Stromal cell of bone marrow (primary cell): Measurements from ENCODE around the gene ENOX1.
A peak's percentile ranks its signal among the peaks of the same experiment; 100 is the strongest.

Source experiments
- DNase-seq: peaks from one replicate; pipeline ENCODE4 v3.0.0-alpha.2; 2012; ENCODE audit warnings: low read depth

Gene ENOX1

GRCh38 chr13:43245374-43245964, 541.3 kb downstream of the ENOX1 start:
- DNase-seq: peak; percentile 62

GRCh38 chr13:43244481-43244880, 542.3 kb downstream of the ENOX1 start:
- no peak for DNase-seq

- DNase-seq: no peak
Observed at GRCh38 chr13:43243711-43244110, 543.1 kb downstream of the ENOX1 start.

- DNase-seq: no peak
Observed at GRCh38 chr13:43242040-43242439, 544.7 kb downstream of the ENOX1 start.

GRCh38 chr13:43240278-43240677, 546.5 kb downstream of the ENOX1 start:
- no peak for DNase-seq

GRCh38 chr13:43239275-43239840, 547.4 kb downstream of the ENOX1 start:
- DNase-seq: no peak

GRCh38 chr13:43238341-43239083, 548.3 kb downstream of the ENOX1 start:
- DNase-seq: no peak

GRCh38 chr13:43237616-43238015, 549.2 kb downstream of the ENOX1 start:
- DNase-seq: no peak

GRCh38 chr13:43235028-43235427, 551.7 kb downstream of the ENOX1 start:
- no peak for DNase-seq

GRCh38 chr13:43232873-43233265, 553.9 kb downstream of the ENOX1 start:
- DNase-seq: peak; percentile 69

- DNase-seq: no peak
Observed at GRCh38 chr13:43232144-43232872, 554.5 kb downstream of the ENOX1 start.

GRCh38 chr13:43230989-43231388, 555.8 kb downstream of the ENOX1 start:
- DNase-seq: no peak

GRCh38 chr13:43229506-43229905, 557.3 kb downstream of the ENOX1 start:
- DNase-seq: peak; percentile 52

- no peak for DNase-seq
Observed at GRCh38 chr13:43227721-43228120, 559.1 kb downstream of the ENOX1 start.

- DNase-seq: no peak
Observed at GRCh38 chr13:43223216-43223615, 563.6 kb downstream of the ENOX1 start.

- DNase-seq: no peak
Observed at GRCh38 chr13:43222086-43222485, 564.7 kb downstream of the ENOX1 start.

- no peak for DNase-seq
Observed at GRCh38 chr13:43221611-43222010, 565.2 kb downstream of the ENOX1 start.

- DNase-seq: no peak
Observed at GRCh38 chr13:43220873-43221595, 565.7 kb downstream of the ENOX1 start.

GRCh38 chr13:43214124-43214523, 572.6 kb downstream of the ENOX1 start:
- no peak for DNase-seq

- no peak for DNase-seq
Observed at GRCh38 chr13:43206838-43207237, 579.9 kb downstream of the ENOX1 start.

GRCh38 chr13:43205416-43205815, 581.4 kb downstream of the ENOX1 start:
- no peak for DNase-seq

GRCh38 chr13:43204591-43204990, 582.2 kb downstream of the ENOX1 start:
- no peak for DNase-seq
